Psoas muscle (tissue), 8 donors: ENCODE data around the gene SNX24. TPM values are rescaled to one million over a fixed set of nuclear protein-coding genes. Genes with fewer than 3 reads are reported as not detected.
A peak's percentile ranks its signal among the peaks of the same experiment; 100 is the strongest.

Experiments used
- ATAC-seq, 4 donors: fragments of 200-7000 bp; cut with Tn5 transposase; one replicate each; pipeline ENCODE4 v1.9.1; 2020; ENCODE audit warnings: moderate library complexity in 3 of 4, mild to moderate bottlenecking in 2 of 4
- DNase-seq, 2 donors: peaks; one replicate each; pipeline ENCODE4 v3.0.0-alpha.2; 2020
- H3K27ac ChIP-seq: fragments of 200-600 bp; one replicate; pipeline ENCODE4 v1.8.0; 2022
- H3K27me3 ChIP-seq, 3 donors: fragments of 200-600 bp in 1 of 3; one replicate each; pipeline versions ENCODE4 v1.6.1 to v1.8.0; 2013 to 2022; ENCODE audit warnings: low read length in 2 of 3, mild to moderate bottlenecking in 2 of 3, moderate library complexity in 1 of 3; ENCODE audit not compliant: insufficient read depth in 3 of 3
- H3K36me3 ChIP-seq, 2 donors: fragments of 200-600 bp in 1 of 2; one replicate each; pipeline versions ENCODE4 v1.6.1 to v1.8.0; 2013 to 2022; ENCODE audit warnings: low read depth in 1 of 2, mild to moderate bottlenecking in 1 of 2, moderate library complexity in 1 of 2; ENCODE audit not compliant: insufficient read depth in 1 of 2
- H3K4me1 ChIP-seq: fragments of 200-600 bp; one replicate; pipeline ENCODE4 v1.8.0; 2022
- H3K4me3 ChIP-seq: fragments of 200-600 bp; one replicate; pipeline ENCODE4 v1.8.0; 2022; ENCODE audit warnings: mild to moderate bottlenecking
- H3K9me3 ChIP-seq: fragments of 200-600 bp; one replicate; pipeline ENCODE4 v1.8.0; 2022
- WGBS, 3 donors: extraction: QIAGEN DNeasy Blood & Tissue Kit; methylation state at CpG; one replicate each; pipeline versions ENCODE4 v1.1.6 to v1.1.7; 2013; 5-methylcytosine and 5-hydroxymethylcytosine counted together
- intact Hi-C, 2 donors: fragments of 100-400 bp; cut with DNase I; formaldehyde crosslinking; loops; one replicate each; pipeline versions ENCODE4 v1.11.0 to v1.14.2; 2022
- polyA plus RNA-seq, 3 donors: library from polyadenylated mRNA; stranded (reverse); fragments of 200-250 nt; gene quantifications; one replicate each; pipeline ENCODE4 v1.2.3, GENCODE V29; 2013
- total RNA-seq, 4 donors: library from RNA; stranded (reverse); fragmentation: NEBNext Ultra II Directional in 2 of 4; extraction: Animal tissue kit (Norgen Biotek cat#: 25700) in 2 of 4; gene quantifications; one replicate each; pipeline versions ENCODE4 v1.2.1 to v1.2.4, GENCODE V29; 2021 to 2023
- TF ChIP-seq, protein P1 (sequence below): fragments of 200-600 bp; IDR thresholded peaks from one replicate; pipeline ENCODE4 v1.8.0; 2022; ENCODE audit warnings: antibody characterized with exemption
- donor health status: healthy with polysubstance abuse.
- donor health status: DM: no; HTN: no; CAD: no; lungs with moderate emphysema.
- donor health status: Bipolar disorder and iron deficiency.
- donor health status: healthy.
- donor health status: DM: yes; HTN: yes; CAD: no.
- donor health status: DM: no; HTN: no; CAD: no.
- donor health status: DM: no; HTN: no; CAD: no.
- donor health status: DM: yes; HTN: yes; CAD: no.

The SNX24 gene
- total and polyA plus RNA-seq, 7 donors, result 7.5 to 11.9 (median 10.0) TPM

DNA sequence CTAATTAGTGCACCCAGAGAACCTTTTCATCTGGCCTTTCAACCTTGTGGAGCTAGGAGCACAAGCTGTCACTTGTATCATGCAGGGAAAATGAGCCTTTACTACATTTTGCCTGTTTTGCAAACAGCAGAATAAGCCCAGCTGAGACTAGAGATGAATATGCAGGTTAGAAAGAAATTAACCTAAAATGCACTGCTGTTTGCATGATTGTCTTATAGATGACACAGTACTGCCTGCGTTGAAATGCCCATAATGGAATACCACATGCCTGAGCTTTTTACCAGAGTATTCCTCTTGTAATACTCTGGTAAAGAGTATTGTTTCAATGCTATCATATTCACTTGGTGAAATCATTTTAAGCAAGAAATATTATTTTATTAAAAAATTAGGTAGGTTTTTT, 90.7 kb downstream of the SNX24 start:
- TF ChIP-seq, protein P1, sequence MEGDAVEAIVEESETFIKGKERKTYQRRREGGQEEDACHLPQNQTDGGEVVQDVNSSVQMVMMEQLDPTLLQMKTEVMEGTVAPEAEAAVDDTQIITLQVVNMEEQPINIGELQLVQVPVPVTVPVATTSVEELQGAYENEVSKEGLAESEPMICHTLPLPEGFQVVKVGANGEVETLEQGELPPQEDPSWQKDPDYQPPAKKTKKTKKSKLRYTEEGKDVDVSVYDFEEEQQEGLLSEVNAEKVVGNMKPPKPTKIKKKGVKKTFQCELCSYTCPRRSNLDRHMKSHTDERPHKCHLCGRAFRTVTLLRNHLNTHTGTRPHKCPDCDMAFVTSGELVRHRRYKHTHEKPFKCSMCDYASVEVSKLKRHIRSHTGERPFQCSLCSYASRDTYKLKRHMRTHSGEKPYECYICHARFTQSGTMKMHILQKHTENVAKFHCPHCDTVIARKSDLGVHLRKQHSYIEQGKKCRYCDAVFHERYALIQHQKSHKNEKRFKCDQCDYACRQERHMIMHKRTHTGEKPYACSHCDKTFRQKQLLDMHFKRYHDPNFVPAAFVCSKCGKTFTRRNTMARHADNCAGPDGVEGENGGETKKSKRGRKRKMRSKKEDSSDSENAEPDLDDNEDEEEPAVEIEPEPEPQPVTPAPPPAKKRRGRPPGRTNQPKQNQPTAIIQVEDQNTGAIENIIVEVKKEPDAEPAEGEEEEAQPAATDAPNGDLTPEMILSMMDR, result no peak
- H3K4me3 ChIP-seq, result no peak overlapping the region
- DNase-seq, result no peak
- no peak for ATAC-seq
- H3K27me3 ChIP-seq, result no peaks in the 10 kb centered on the region
- no peak overlapping the region for H3K27ac ChIP-seq
- no peaks in the 10 kb centered on the region for H3K9me3 ChIP-seq
- intact Hi-C loops, result no loop called here
- no peaks in the 10 kb centered on the region for H3K4me1 ChIP-seq
- H3K36me3 ChIP-seq, result no peaks in the 10 kb centered on the region
- WGBS, 3 donors, result 87 to 91% (median 89%) methylated on average over 1 of the region's 1 CpG

GRCh38 chr5:122937914-122938313, 92.5 kb downstream of the SNX24 start:
- Histone ChIP-seq H3K36me3 (no peaks in the 10 kb centered on the region), H3K4me3 (no peak overlapping the region), H3K9me3 (no peaks in the 10 kb centered on the region), H3K4me1 (peaks cover 7% of the 10 kb centered on the region), H3K27me3 (no peaks in the 10 kb centered on the region), H3K27ac (no peak overlapping the region)
- intact Hi-C loops, result no loop called here
- TF ChIP-seq, protein P1, result no peak
- peak in 2 of 4 donors; percentile 35 to 44 for ATAC-seq
- 18 to 54% (median 39%) methylated on average over 4 of the region's 4 CpGs for WGBS, 3 donors
- peak in 1 of 2 donors; percentile 34 for DNase-seq

GRCh38 chr5:122940890-122941289, 95.5 kb downstream of the SNX24 start:
- TF ChIP-seq, protein P1, result no peak
- DNase-seq, result no peak
- H3K4me1 ChIP-seq, result peaks cover 10% of the 10 kb centered on the region
- H3K27ac ChIP-seq, result no peak overlapping the region
- WGBS, 3 donors, result 76 to 99% (median 97%) methylated on average over 3 of the region's 3 CpGs
- ATAC-seq, result no peak
- H3K4me3 ChIP-seq, result no peak overlapping the region
- no peaks in the 10 kb centered on the region for H3K9me3 ChIP-seq
- intact Hi-C loops, result no loop called here
- H3K27me3 ChIP-seq, result no peaks in the 10 kb centered on the region
- H3K36me3 ChIP-seq, result no peaks in the 10 kb centered on the region

DNA sequence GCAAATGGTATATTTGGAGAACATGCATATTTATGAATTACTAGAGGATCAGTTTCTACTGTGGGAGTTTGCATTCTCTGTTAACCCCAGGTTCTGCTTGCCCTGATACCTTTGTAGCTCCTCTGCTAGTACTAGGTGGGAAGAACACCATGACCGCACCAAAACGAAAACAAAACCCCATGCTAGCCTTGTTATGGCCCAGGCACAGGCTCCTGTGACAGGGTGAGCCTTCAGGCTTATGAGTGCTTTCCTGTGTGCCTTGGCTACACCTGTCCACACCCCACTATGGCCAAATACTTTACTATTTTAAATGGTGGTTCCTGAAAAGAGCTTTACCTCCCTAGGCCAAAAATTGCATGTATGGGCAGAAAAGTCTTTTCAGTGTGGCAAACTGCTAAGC, 96.3 kb downstream of the SNX24 start:
- intact Hi-C loops, result no loop called here
- peaks cover 10% of the 10 kb centered on the region for H3K4me1 ChIP-seq
- no peaks in the 10 kb centered on the region for H3K36me3 ChIP-seq
- no peaks in the 10 kb centered on the region for H3K27me3 ChIP-seq
- TF ChIP-seq, protein P1, result no peak
- no peaks in the 10 kb centered on the region for H3K9me3 ChIP-seq
- 69 to 96% (median 77%) methylated on average over 2 of the region's 2 CpGs for WGBS, 3 donors
- H3K4me3 ChIP-seq, result no peak overlapping the region
- no peak for DNase-seq
- ATAC-seq, result no peak
- no peak overlapping the region for H3K27ac ChIP-seq

GRCh38 chr5:122942164-122942914, 96.9 kb downstream of the SNX24 start:
- DNase-seq, result no peak
- Histone ChIP-seq H3K27ac (no peak overlapping the region), H3K27me3 (no peaks in the 10 kb centered on the region), H3K4me1 (peaks cover 10% of the 10 kb centered on the region), H3K4me3 (no peak overlapping the region), H3K9me3 (no peaks in the 10 kb centered on the region), H3K36me3 (no peaks in the 10 kb centered on the region)
- ATAC-seq, result peak in 3 of 4 donors; percentile 27 to 67 (median 57)
- TF ChIP-seq, protein P1, result no peak
- intact Hi-C loops, result no loop called here
- 46 to 56% (median 54%) methylated on average over 8 of the region's 8 CpGs for WGBS, 3 donors
